Measurements from ENCODE around the gene CACNA2D4. TPM values are rescaled to one million over a fixed set of nuclear protein-coding genes. Genes with fewer than 3 reads are reported as not detected.

CACNA2D4 gene
- polyA plus RNA-seq, 3 donors: 17.8 to 87.7 (median 22.1) TPM

DNA sequence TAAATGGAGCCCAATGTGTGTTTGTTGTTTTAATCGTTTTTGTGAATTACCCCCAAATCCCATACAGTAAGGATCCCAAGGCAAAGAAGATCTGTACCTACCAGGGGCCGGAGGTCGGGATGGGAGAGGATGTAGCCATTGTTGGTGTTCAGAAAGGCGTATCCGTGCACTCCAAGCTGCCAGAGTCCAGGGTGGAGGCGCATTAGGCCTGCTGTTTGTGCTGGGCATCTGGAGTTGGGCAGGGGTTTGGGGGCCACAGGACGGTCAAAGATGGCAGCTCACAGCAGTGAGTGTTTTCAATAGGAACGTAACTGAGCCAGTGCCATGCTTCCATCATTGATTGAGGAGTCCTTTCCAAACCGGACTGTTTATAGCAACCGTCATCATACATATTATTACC is 40.2 kb downstream of the CACNA2D4 start:
- H3K4me1 Mint-ChIP-seq: peaks cover 5% of the 10 kb centered on the region
- no peak overlapping the region for H3K27ac ChIP-seq (ENCODE audit: low read depth in 1 of 2, low read length in 2 of 2)
- 96% methylated on average over 7 of the region's 10 CpGs for WGBS (ENCODE audit: insufficient coverage)
- no peaks in the 10 kb centered on the region for H3K36me3 ChIP-seq (replicated peaks in 1 of 2; ENCODE audit: control insufficient read depth in 1 of 2, insufficient read depth in 2 of 2, low read length in 2 of 2)
- TF ChIP-seq, protein P1, sequence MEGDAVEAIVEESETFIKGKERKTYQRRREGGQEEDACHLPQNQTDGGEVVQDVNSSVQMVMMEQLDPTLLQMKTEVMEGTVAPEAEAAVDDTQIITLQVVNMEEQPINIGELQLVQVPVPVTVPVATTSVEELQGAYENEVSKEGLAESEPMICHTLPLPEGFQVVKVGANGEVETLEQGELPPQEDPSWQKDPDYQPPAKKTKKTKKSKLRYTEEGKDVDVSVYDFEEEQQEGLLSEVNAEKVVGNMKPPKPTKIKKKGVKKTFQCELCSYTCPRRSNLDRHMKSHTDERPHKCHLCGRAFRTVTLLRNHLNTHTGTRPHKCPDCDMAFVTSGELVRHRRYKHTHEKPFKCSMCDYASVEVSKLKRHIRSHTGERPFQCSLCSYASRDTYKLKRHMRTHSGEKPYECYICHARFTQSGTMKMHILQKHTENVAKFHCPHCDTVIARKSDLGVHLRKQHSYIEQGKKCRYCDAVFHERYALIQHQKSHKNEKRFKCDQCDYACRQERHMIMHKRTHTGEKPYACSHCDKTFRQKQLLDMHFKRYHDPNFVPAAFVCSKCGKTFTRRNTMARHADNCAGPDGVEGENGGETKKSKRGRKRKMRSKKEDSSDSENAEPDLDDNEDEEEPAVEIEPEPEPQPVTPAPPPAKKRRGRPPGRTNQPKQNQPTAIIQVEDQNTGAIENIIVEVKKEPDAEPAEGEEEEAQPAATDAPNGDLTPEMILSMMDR (IDR thresholded peaks at IDR 0.05): no peak
- peaks cover 0 to 2% (median 1%) of the 10 kb centered on the region in 3 donors for H3K27me3 Mint-ChIP-seq (ENCODE audit: low read depth in 3 of 3)
- no peak overlapping the region for H3K4me3 ChIP-seq (replicated peaks in 1 of 3; ENCODE audit: low read depth in 2 of 3, low read length in 3 of 3)
- peaks cover 0 to 5% of the 10 kb centered on the region in 2 donors for H3K4me1 ChIP-seq (ENCODE audit: control insufficient read depth in 1 of 2, insufficient read depth in 2 of 2, low read length in 2 of 2)
- no peak overlapping the region for H3K27ac Mint-ChIP-seq
- no peaks in the 10 kb centered on the region for H3K79me2 ChIP-seq (ENCODE audit: insufficient read depth, low read length)
- no peaks in the 10 kb centered on the region for H3K36me3 Mint-ChIP-seq
- no peaks in the 10 kb centered on the region for H3K27me3 ChIP-seq (ENCODE audit: control insufficient read depth in 2 of 2, insufficient read depth in 2 of 2, low read length in 2 of 2)
- H3K4me2 ChIP-seq (replicated peaks; ENCODE audit: extremely low read depth, low read length, poor library complexity, severe bottlenecking): no peak overlapping the region
- H4K20me1 ChIP-seq (ENCODE audit: insufficient read depth, low read length): no peaks in the 10 kb centered on the region
- intact Hi-C loops (cut with micrococcal nuclease): no loop called here
- no peak for DNase-seq
- H3K9me3 ChIP-seq (replicated peaks in 1 of 2; ENCODE audit: control insufficient read depth in 1 of 2, insufficient read depth in 1 of 2, low read length in 2 of 2): no peaks in the 10 kb centered on the region
- no peaks in the 10 kb centered on the region for H3K9me3 Mint-ChIP-seq
- H3K9ac ChIP-seq (ENCODE audit: insufficient read depth, low read length, poor library complexity, severe bottlenecking): no peak overlapping the region
- no peak overlapping the region for H3K4me3 Mint-ChIP-seq
- H2AFZ ChIP-seq (ENCODE audit: insufficient read depth, low read depth, low read length, poor library complexity, severe bottlenecking): no peak overlapping the region

DNA sequence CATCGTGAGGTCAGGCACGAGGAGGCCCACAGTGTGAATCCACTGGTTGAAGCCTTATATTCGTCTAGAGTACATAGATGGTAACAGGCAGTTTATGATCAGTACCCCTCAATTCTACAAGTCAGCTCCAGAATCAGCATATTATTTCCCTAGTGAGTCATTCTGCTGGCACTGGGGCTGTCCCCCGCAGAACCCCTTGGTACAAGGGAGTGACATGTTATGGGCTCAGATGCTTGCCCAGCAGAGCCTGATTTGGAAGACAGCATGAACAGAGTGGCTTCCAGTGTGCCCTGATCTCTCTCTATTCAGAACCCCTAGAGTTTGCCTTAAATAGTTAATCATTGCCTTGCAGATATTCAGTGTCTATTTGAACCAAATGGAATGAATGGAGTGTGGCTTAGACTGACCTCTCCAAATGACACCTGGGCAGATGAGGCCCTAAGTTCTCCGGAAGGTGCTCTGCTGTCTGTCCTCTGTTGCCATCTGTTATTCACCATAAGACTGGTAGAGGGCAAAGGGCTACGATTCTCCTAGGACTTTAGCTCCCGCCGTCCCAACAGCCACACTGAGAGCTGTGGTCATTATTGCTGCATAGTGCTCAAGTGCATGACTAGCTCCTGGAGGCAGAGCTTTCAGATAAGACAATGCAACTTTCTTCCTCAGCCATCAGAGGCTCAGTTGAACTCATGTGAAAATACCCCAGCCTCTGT is 41.1 kb downstream of the CACNA2D4 start:
- intact Hi-C loops (cut with micrococcal nuclease): no loop called here
- H3K27ac ChIP-seq (ENCODE audit: low read depth in 1 of 2, low read length in 2 of 2): no peak overlapping the region
- Mint-ChIP-seq H3K27ac (no peak overlapping the region), H3K27me3 (ENCODE audit: low read depth in 3 of 3) (peaks cover under 1 to 2% (median 1%) of the 10 kb centered on the region in 3 donors), H3K36me3 (no peaks in the 10 kb centered on the region), H3K4me3 (no peak overlapping the region), H3K4me1 (no peaks in the 10 kb centered on the region), H3K9me3 (peaks cover 0 to 5% (median 0%) of the 10 kb centered on the region in 7 donors)
- H3K4me1 ChIP-seq (ENCODE audit: control insufficient read depth in 1 of 2, insufficient read depth in 2 of 2, low read length in 2 of 2): no peaks in the 10 kb centered on the region
- no peak overlapping the region for H3K4me3 ChIP-seq (replicated peaks in 1 of 3; ENCODE audit: low read depth in 2 of 3, low read length in 3 of 3)
- DNase-seq: no peak
- no peaks in the 10 kb centered on the region for H3K79me2 ChIP-seq (ENCODE audit: insufficient read depth, low read length)
- no peak overlapping the region for H2AFZ ChIP-seq (ENCODE audit: insufficient read depth, low read depth, low read length, poor library complexity, severe bottlenecking)
- H3K36me3 ChIP-seq (replicated peaks in 1 of 2; ENCODE audit: control insufficient read depth in 1 of 2, insufficient read depth in 2 of 2, low read length in 2 of 2): no peaks in the 10 kb centered on the region
- WGBS (ENCODE audit: insufficient coverage): 95% methylated on average over 5 of the region's 8 CpGs
- H4K20me1 ChIP-seq (ENCODE audit: insufficient read depth, low read length): no peaks in the 10 kb centered on the region
- H3K9me3 ChIP-seq (replicated peaks in 1 of 2; ENCODE audit: control insufficient read depth in 1 of 2, insufficient read depth in 1 of 2, low read length in 2 of 2): no peaks in the 10 kb centered on the region
- TF ChIP-seq, protein P1 (IDR thresholded peaks at IDR 0.05): no peak
- H3K9ac ChIP-seq (ENCODE audit: insufficient read depth, low read length, poor library complexity, severe bottlenecking): no peak overlapping the region
- H3K4me2 ChIP-seq (replicated peaks; ENCODE audit: extremely low read depth, low read length, poor library complexity, severe bottlenecking): no peak overlapping the region
- H3K27me3 ChIP-seq (ENCODE audit: control insufficient read depth in 2 of 2, insufficient read depth in 2 of 2, low read length in 2 of 2): no peaks in the 10 kb centered on the region
